ENCODE results near the gene GSK3B. TPM values are rescaled to one million over a fixed set of nuclear protein-coding genes. Genes with fewer than 3 reads are reported as not detected.

GSK3B gene
- total RNA-seq, 1 experiment from 2014 or later, result 50.0 TPM

GRCh38 chr3:119826711-119827608, 267.3 kb downstream of the GSK3B start:
- CTCF ChIA-PET, result no interaction called here
- Histone ChIP-seq H3K27me3 (ENCODE audit: insufficient read depth, low read length) (no peaks in the 10 kb centered on the region), H2AFZ (ENCODE audit: low read depth, low read length, poor library complexity, severe bottlenecking) (no peak overlapping the region), H3K4me1 (ENCODE audit: control insufficient read depth in 1 of 2, insufficient read depth in 2 of 2, low read length in 2 of 2) (no peaks in the 10 kb centered on the region), H4K20me1 (ENCODE audit: insufficient read depth) (no peaks in the 10 kb centered on the region), H3K4me3 (replicated peaks in 1 of 2; ENCODE audit: low read depth in 1 of 2, low read length in 2 of 2) (no peak overlapping the region), H3K4me2 (ENCODE audit: low read length) (no peak overlapping the region), H3K9me2 (ENCODE audit: insufficient read depth) (no peaks in the 10 kb centered on the region), H3K79me2 (ENCODE audit: insufficient read depth, low read length) (peaks cover 4% of the 10 kb centered on the region; the same call in 1 of the 2 replicates), H3K9me3 (ENCODE audit: control insufficient read depth in 1 of 2, insufficient read depth in 1 of 2, low read depth in 1 of 2, low read length in 2 of 2) (no peaks in the 10 kb centered on the region), H3K36me3 (ENCODE audit: control insufficient read depth in 1 of 2, insufficient read depth in 2 of 2, low read length in 2 of 2) (no peaks in the 10 kb centered on the region), H3K27ac (ENCODE audit: low read depth, low read length) (no peak overlapping the region), H3K9ac (ENCODE audit: low read length) (no peak overlapping the region)
- RAD21 ChIA-PET (ENCODE audit: low non-redundant PET in 1 of 2, low total read pairs in 2 of 2, uncharacterized antibody in 2 of 2, unreplicated experiment in 2 of 2), result no interaction called here
- intact Hi-C loops (cut with micrococcal nuclease), result no loop called here
- POLR2A ChIA-PET, result no interaction called here
- no peak for TF ChIP-seq SIN3A (IDR thresholded peaks at IDR 0.05; ENCODE audit: low read depth)
- no peak for TF ChIP-seq SP1 (IDR thresholded peaks at IDR 0.05; ENCODE audit: low read depth)
- no peak for TF ChIP-seq REST (IDR thresholded peaks at IDR 0.05; ENCODE audit: low read depth)
- TF ChIP-seq ELF1 (IDR thresholded peaks at IDR 0.05; ENCODE audit: borderline replicate concordance, low read depth), result no peak
- TF ChIP-seq SRF (IDR thresholded peaks at IDR 0.05; ENCODE audit: low read depth), result no peak
- no peak for TF ChIP-seq POLR2AphosphoS5 (IDR thresholded peaks at IDR 0.05; ENCODE audit: low read depth, low read length)
- no peak for TF ChIP-seq EGR1 (IDR thresholded peaks at IDR 0.05; ENCODE audit: low read depth)
- no peak for TF ChIP-seq FOSL1 (IDR thresholded peaks at IDR 0.05; ENCODE audit: low read depth)
- no peak for TF ChIP-seq CBX3 (IDR thresholded peaks at IDR 0.05; ENCODE audit: low read depth)
- TF ChIP-seq CTCF (IDR thresholded peaks at IDR 0.05 in 2 of 3, conservative IDR thresholded peaks at IDR 0.05 in 1 of 3; ENCODE audit: borderline replicate concordance in 1 of 3, insufficient read depth in 1 of 3, low read depth in 2 of 3, low read length in 2 of 3), result no peak
- no peak for TF ChIP-seq JUND (IDR thresholded peaks at IDR 0.05)
- no peak for TF ChIP-seq ZNF274 (IDR thresholded peaks at IDR 0.05; ENCODE audit: low read depth, low read length)
- no peak for TF ChIP-seq CEBPB (IDR thresholded peaks at IDR 0.05; ENCODE audit: low read depth)
- no peak for TF ChIP-seq RAD21 (IDR thresholded peaks at IDR 0.05; ENCODE audit: low read depth)
- TF ChIP-seq ZFX (IDR thresholded peaks at IDR 0.05), result no peak
- TF ChIP-seq MAX (IDR thresholded peaks at IDR 0.05), result no peak
- TF ChIP-seq POLR2A (IDR thresholded peaks at IDR 0.05; ENCODE audit: borderline replicate concordance, extremely low read depth, insufficient read depth, insufficient read length), result no peak
- TF ChIP-seq YY1 (IDR thresholded peaks at IDR 0.05; ENCODE audit: extremely low read depth, insufficient replicate concordance, low read depth, low read length), result no peak
- TF ChIP-seq ZBTB33 (IDR thresholded peaks at IDR 0.05; ENCODE audit: extremely low read depth, insufficient replicate concordance, low read length), result no peak
- TF ChIP-seq TCF7L2 (IDR thresholded peaks at IDR 0.05; ENCODE audit: borderline replicate concordance, extremely low read depth, insufficient read depth, insufficient read length), result no peak
- ATAC-seq (no peak), DNase-seq (ENCODE audit: low read depth, low spot score) (no peak)
- no TSS peak for BruUV-seq (replicated peaks)

All from HCT116 (cell line).